VCaP (cell line): ENCODE measurements around the gene CTDP1.
A peak's percentile ranks its signal among the peaks of the same experiment; 100 is the strongest.

Experiments used
- H3K27ac ChIP-seq: fragments of 450-650 bp; 2 replicates; pipeline ENCODE4 v1.5.1; 2017
- CTCF ChIP-seq: fragments of 450-650 bp; conservative IDR thresholded peaks from 2 replicates; pipeline ENCODE4 v1.5.1; 2017; ENCODE audit warnings: mild to moderate bottlenecking, moderate library complexity

Gene CTDP1

GRCh38 chr18:79680100-79680879 lies 687 bp downstream of the CTDP1 start:
- H3K27ac ChIP-seq, result peak overlapping the region; percentile 93
- TF ChIP-seq CTCF, result 0 out of 2 replicates have a peak, but pooled peaks have one; percentile 16

GRCh38 chr18:79680891-79681339 lies 1.3 kb downstream of the CTDP1 start:
- no peak for TF ChIP-seq CTCF
- peak overlapping the region; percentile 93 for H3K27ac ChIP-seq

GRCh38 chr18:79681484-79682387 lies 2.1 kb downstream of the CTDP1 start:
- TF ChIP-seq CTCF, result no peak

GRCh38 chr18:79682481-79682880 lies 2.9 kb downstream of the CTDP1 start:
- no peak for TF ChIP-seq CTCF
- peak overlapping the region; percentile 93; the same call in 1 of the 2 replicates for H3K27ac ChIP-seq

More at GRCh38 chr18:79681484-79682387, 2.1 kb downstream of the CTDP1 start:
- peak overlapping the region; percentile 93 for H3K27ac ChIP-seq

GRCh38 chr18:79682894-79683625 lies 3.5 kb downstream of the CTDP1 start:
- TF ChIP-seq CTCF, result no peak
- H3K27ac ChIP-seq, result no peak overlapping the region

- H3K27ac ChIP-seq, result no peak overlapping the region
- no peak for TF ChIP-seq CTCF
Observed at GRCh38 chr18:79683626-79684282, 4.2 kb downstream of the CTDP1 start.
